ENCODE data around the gene NDUFA11. TPM values are rescaled to one million over a fixed set of nuclear protein-coding genes. Genes with fewer than 3 reads are reported as not detected.
A peak's percentile ranks its signal among the peaks of the same experiment; 100 is the strongest.

Gene NDUFA11
- total and polyA plus RNA-seq, 2 of the 13 experiments (the other 11 are each of a cell fraction or from before 2014, with no cell fraction given) = 286 to 378 TPM

DNA sequence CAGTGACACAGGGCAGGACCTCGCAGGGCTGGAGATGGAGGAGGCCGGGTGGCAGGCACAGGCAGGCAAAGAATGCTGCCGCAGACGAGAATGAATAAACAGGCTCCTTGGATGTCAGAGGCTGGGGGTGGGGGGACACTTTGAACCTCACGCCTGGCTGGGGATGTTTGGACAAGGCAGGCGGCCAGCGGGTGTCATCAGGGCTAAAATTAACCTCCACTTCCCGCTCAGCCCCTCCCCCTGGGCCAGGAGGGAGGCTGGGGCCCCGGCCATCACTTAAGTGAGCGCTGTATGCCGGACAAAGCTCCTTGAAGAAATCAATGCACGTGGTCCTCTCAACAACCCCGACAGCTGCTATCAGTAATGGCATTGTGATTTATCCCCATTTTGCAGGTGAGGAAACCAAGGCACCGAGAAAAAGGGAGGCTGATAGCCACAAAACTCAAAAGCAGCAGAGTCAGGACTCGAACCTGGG, 22.9 kb downstream of the NDUFA11 start (continued):
- TF ChIP-seq CBX5 (CRISPR knock-in tag; IDR thresholded peaks at IDR 0.05; ENCODE audit: borderline replicate concordance) = no peak; the same call in 1 of the 2 replicates
- TF ChIP-seq, protein P1, sequence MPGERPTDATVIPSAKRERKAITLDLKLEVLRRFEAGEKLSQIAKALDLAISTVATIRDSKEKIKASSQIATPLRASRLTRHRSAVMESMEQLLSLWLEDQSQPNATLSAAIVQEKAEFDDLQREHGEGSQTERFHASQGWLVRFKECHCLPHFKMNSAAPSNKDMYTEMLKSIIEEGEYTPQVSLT (CRISPR knock-in tag; IDR thresholded peaks at IDR 0.05; ENCODE audit: borderline replicate concordance, low read depth) = no peak
- TF ChIP-seq DR1 (CRISPR knock-in tag; IDR thresholded peaks at IDR 0.05) = no peak
- no peak for TF ChIP-seq ZNF230 (CRISPR knock-in tag; IDR thresholded peaks at IDR 0.05)
- TF ChIP-seq, protein P2, sequence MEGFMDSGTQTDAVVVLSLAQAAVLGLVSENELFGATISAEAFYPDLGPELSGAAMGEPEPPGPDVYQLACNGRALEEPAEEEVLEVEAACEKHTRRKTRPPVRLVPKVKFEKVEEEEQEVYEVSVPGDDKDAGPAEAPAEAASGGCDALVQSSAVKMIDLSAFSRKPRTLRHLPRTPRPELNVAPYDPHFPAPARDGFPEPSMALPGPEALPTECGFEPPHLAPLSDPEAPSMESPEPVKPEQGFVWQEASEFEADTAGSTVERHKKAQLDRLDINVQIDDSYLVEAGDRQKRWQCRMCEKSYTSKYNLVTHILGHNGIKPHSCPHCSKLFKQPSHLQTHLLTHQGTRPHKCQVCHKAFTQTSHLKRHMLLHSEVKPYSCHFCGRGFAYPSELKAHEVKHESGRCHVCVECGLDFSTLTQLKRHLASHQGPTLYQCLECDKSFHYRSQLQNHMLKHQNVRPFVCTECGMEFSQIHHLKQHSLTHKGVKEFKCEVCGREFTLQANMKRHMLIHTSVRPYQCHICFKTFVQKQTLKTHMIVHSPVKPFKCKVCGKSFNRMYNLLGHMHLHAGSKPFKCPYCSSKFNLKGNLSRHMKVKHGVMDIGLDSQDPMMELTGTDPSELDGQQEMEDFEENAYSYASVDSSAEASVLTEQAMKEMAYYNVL (CRISPR knock-in tag; IDR thresholded peaks at IDR 0.05; ENCODE audit: borderline replicate concordance) = peak; percentile 79; the same call in 1 of the 2 replicates
- TF ChIP-seq, protein P3, sequence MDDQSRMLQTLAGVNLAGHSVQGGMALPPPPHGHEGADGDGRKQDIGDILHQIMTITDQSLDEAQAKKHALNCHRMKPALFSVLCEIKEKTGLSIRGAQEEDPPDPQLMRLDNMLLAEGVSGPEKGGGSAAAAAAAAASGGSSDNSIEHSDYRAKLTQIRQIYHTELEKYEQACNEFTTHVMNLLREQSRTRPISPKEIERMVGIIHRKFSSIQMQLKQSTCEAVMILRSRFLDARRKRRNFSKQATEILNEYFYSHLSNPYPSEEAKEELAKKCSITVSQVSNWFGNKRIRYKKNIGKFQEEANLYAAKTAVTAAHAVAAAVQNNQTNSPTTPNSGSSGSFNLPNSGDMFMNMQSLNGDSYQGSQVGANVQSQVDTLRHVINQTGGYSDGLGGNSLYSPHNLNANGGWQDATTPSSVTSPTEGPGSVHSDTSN (CRISPR knock-in tag; IDR thresholded peaks at IDR 0.05; ENCODE audit: borderline replicate concordance) = no peak
- TF ChIP-seq, protein P4, sequence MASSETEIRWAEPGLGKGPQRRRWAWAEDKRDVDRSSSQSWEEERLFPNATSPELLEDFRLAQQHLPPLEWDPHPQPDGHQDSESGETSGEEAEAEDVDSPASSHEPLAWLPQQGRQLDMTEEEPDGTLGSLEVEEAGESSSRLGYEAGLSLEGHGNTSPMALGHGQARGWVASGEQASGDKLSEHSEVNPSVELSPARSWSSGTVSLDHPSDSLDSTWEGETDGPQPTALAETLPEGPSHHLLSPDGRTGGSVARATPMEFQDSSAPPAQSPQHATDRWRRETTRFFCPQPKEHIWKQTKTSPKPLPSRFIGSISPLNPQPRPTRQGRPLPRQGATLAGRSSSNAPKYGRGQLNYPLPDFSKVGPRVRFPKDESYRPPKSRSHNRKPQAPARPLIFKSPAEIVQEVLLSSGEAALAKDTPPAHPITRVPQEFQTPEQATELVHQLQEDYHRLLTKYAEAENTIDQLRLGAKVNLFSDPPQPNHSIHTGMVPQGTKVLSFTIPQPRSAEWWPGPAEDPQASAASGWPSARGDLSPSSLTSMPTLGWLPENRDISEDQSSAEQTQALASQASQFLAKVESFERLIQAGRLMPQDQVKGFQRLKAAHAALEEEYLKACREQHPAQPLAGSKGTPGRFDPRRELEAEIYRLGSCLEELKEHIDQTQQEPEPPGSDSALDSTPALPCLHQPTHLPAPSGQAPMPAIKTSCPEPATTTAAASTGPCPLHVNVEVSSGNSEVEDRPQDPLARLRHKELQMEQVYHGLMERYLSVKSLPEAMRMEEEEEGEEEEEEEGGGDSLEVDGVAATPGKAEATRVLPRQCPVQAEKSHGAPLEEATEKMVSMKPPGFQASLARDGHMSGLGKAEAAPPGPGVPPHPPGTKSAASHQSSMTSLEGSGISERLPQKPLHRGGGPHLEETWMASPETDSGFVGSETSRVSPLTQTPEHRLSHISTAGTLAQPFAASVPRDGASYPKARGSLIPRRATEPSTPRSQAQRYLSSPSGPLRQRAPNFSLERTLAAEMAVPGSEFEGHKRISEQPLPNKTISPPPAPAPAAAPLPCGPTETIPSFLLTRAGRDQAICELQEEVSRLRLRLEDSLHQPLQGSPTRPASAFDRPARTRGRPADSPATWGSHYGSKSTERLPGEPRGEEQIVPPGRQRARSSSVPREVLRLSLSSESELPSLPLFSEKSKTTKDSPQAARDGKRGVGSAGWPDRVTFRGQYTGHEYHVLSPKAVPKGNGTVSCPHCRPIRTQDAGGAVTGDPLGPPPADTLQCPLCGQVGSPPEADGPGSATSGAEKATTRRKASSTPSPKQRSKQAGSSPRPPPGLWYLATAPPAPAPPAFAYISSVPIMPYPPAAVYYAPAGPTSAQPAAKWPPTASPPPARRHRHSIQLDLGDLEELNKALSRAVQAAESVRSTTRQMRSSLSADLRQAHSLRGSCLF (CRISPR knock-in tag; IDR thresholded peaks at IDR 0.05; ENCODE audit: borderline replicate concordance) = no peak
- TF ChIP-seq TFE3 (CRISPR knock-in tag; IDR thresholded peaks at IDR 0.05) = peak; percentile 76; the same call in 1 of the 2 replicates
- TF ChIP-seq ARID2 (CRISPR knock-in tag; IDR thresholded peaks at IDR 0.05; ENCODE audit: borderline replicate concordance) = no peak
- peak; percentile 77 for TF ChIP-seq HIVEP1 (CRISPR knock-in tag; IDR thresholded peaks at IDR 0.05)
- TF ChIP-seq, protein P5, sequence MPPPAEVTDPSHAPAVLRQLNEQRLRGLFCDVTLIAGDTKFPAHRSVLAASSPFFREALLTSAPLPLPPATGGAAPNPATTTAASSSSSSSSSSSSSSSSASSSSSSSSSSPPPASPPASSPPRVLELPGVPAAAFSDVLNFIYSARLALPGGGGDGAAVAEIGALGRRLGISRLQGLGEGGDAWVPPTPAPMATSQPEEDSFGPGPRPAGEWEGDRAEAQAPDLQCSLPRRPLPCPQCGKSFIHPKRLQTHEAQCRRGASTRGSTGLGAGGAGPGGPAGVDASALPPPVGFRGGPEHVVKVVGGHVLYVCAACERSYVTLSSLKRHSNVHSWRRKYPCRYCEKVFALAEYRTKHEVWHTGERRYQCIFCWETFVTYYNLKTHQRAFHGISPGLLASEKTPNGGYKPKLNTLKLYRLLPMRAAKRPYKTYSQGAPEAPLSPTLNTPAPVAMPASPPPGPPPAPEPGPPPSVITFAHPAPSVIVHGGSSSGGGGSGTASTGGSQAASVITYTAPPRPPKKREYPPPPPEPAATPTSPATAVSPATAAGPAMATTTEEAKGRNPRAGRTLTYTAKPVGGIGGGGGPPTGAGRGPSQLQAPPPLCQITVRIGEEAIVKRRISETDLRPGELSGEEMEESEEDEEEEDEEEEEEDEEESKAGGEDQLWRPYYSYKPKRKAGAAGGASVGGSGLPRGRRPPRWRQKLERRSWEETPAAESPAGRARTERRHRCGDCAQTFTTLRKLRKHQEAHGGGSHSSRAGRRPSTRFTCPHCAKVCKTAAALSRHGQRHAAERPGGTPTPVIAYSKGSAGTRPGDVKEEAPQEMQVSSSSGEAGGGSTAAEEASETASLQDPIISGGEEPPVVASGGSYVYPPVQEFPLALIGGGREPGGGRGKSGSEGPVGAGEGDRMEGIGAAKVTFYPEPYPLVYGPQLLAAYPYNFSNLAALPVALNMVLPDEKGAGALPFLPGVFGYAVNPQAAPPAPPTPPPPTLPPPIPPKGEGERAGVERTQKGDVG (CRISPR knock-in tag; IDR thresholded peaks at IDR 0.05; ENCODE audit: borderline replicate concordance) = peak; percentile 78
- peak; percentile 47; the same call in 1 of the 2 replicates for TF ChIP-seq HDAC2 (CRISPR knock-in tag; IDR thresholded peaks at IDR 0.05)
- TF ChIP-seq RAD21 (CRISPR knock-in tag; IDR thresholded peaks at IDR 0.05) = no peak; the same call in 1 of the 2 replicates
- TF ChIP-seq, protein P6, sequence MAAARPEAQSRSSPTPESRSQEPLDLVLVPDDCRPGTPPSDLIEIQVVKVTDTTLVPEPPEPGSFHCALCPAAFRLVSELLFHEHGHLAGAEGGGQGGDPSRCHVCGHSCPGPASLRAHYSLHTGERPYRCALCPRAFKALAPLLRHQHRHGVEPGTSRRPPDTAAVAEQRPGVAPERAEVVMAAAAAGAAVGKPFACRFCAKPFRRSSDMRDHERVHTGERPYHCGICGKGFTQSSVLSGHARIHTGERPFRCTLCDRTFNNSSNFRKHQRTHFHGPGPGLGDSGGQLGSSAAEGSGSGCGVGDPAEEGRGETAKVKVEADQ (CRISPR knock-in tag; IDR thresholded peaks at IDR 0.05; ENCODE audit: borderline replicate concordance) = no peak
